ENCODE measurements around the gene NRCAM.

NRCAM gene

GRCh38 chr7:108254259-108254658 is 202.0 kb downstream of the NRCAM start:
- in situ Hi-C loops (cut with MboI; ENCODE audit: low sequenced_read_pairs) = no loop called here

GRCh38 chr7:108253275-108254044 is 202.8 kb downstream of the NRCAM start:
- in situ Hi-C loops (cut with MboI; ENCODE audit: low sequenced_read_pairs) = no loop called here

- in situ Hi-C loops (cut with MboI; ENCODE audit: low sequenced_read_pairs) = no loop called here
Observed at GRCh38 chr7:108252177-108252576, 204.1 kb downstream of the NRCAM start.

- in situ Hi-C loops (cut with MboI; ENCODE audit: low sequenced_read_pairs) = no loop called here
Observed at GRCh38 chr7:108251700-108252099, 204.5 kb downstream of the NRCAM start.

- in situ Hi-C loops (cut with MboI; ENCODE audit: low sequenced_read_pairs) = no loop called here
Observed at GRCh38 chr7:108249453-108249852, 206.8 kb downstream of the NRCAM start.

GRCh38 chr7:108248821-108249220 is 207.4 kb downstream of the NRCAM start:
- in situ Hi-C loops (cut with MboI; ENCODE audit: low sequenced_read_pairs) = no loop called here

- in situ Hi-C loops (cut with MboI; ENCODE audit: low sequenced_read_pairs) = no loop called here
Observed at GRCh38 chr7:108248418-108248817, 207.8 kb downstream of the NRCAM start.

- in situ Hi-C loops (cut with MboI; ENCODE audit: low sequenced_read_pairs) = no loop called here
Observed at GRCh38 chr7:108247614-108248013, 208.6 kb downstream of the NRCAM start.

GRCh38 chr7:108246227-108246837 is 209.9 kb downstream of the NRCAM start:
- in situ Hi-C loops (cut with MboI; ENCODE audit: low sequenced_read_pairs) = no loop called here

GRCh38 chr7:108245523-108246226 is 210.6 kb downstream of the NRCAM start:
- in situ Hi-C loops (cut with MboI; ENCODE audit: low sequenced_read_pairs) = no loop called here

GRCh38 chr7:108244110-108244509 is 212.1 kb downstream of the NRCAM start:
- in situ Hi-C loops (cut with MboI; ENCODE audit: low sequenced_read_pairs) = no loop called here

GRCh38 chr7:108239501-108240225 is 216.6 kb downstream of the NRCAM start:
- in situ Hi-C loops (cut with MboI; ENCODE audit: low sequenced_read_pairs) = no loop called here

- in situ Hi-C loops (cut with MboI; ENCODE audit: low sequenced_read_pairs) = no loop called here
Observed at GRCh38 chr7:108236681-108237415, 219.4 kb downstream of the NRCAM start.

- in situ Hi-C loops (cut with MboI; ENCODE audit: low sequenced_read_pairs) = no loop called here
Observed at GRCh38 chr7:108235451-108236061, 220.7 kb downstream of the NRCAM start.

- in situ Hi-C loops (cut with MboI; ENCODE audit: low sequenced_read_pairs) = no loop called here
Observed at GRCh38 chr7:108234971-108235450, 221.2 kb downstream of the NRCAM start.

GRCh38 chr7:108234281-108234680 is 222.0 kb downstream of the NRCAM start:
- in situ Hi-C loops (cut with MboI; ENCODE audit: low sequenced_read_pairs) = no loop called here

GRCh38 chr7:108232076-108232475 is 224.2 kb downstream of the NRCAM start:
- in situ Hi-C loops (cut with MboI; ENCODE audit: low sequenced_read_pairs) = no loop called here

- in situ Hi-C loops (cut with MboI; ENCODE audit: low sequenced_read_pairs) = no loop called here
Observed at GRCh38 chr7:108231221-108231620, 225.0 kb downstream of the NRCAM start.

GRCh38 chr7:108227366-108227765 is 228.9 kb downstream of the NRCAM start:
- in situ Hi-C loops (cut with MboI; ENCODE audit: low sequenced_read_pairs) = no loop called here

GRCh38 chr7:108226816-108227299 is 229.4 kb downstream of the NRCAM start:
- in situ Hi-C loops (cut with MboI; ENCODE audit: low sequenced_read_pairs) = no loop called here

Measured in HL-60/S4 (cell line).